ENCODE data around the gene NBL1.
A peak's percentile ranks its signal among the peaks of the same experiment; 100 is the strongest.

Gene NBL1

GRCh38 chr1:19655718-19656080 is 11.6 kb downstream of the NBL1 start:
- CTCF ChIA-PET, result interaction anchor here (0.5 to 0.9 kb wide), 3 partner anchors 282 to 350 kb away, joined by 3 read pairs; no protein-coding TSS in a partner anchor
- Histone ChIP-seq H3K36me3 (ENCODE audit: control insufficient read depth in 2 of 2, insufficient read depth in 1 of 2, low read length in 2 of 2) (no peaks in the 10 kb centered on the region), H3K9me3 (ENCODE audit: control insufficient read depth, insufficient read depth, low read depth, low read length) (no peaks in the 10 kb centered on the region), H3K4me3 (ENCODE audit: low read depth, low read length) (no peak overlapping the region), H3K4me1 (ENCODE audit: control insufficient read depth, insufficient read depth, low read length) (no peaks in the 10 kb centered on the region), H3K27ac (ENCODE audit: extremely low read depth, low read depth, low read length) (no peak overlapping the region)
- TF ChIP-seq ZNF623 (tag by site-specific recombination; IDR thresholded peaks at IDR 0.05), result peak; percentile 91
- TF ChIP-seq ZNF768 (tag by site-specific recombination; IDR thresholded peaks at IDR 0.05), result no peak
- TF ChIP-seq ZNF624 (tag by site-specific recombination; IDR thresholded peaks at IDR 0.05), result no peak
- POLR2A ChIA-PET, result interaction anchor here (1.0 kb wide), 1 partner anchor 394 kb away, joined by 3 read pairs; no protein-coding TSS in a partner anchor

- Histone ChIP-seq H3K9me3 (ENCODE audit: control insufficient read depth, insufficient read depth, low read depth, low read length) (no peaks in the 10 kb centered on the region), H3K27ac (ENCODE audit: extremely low read depth, low read depth, low read length) (no peak overlapping the region), H3K4me3 (ENCODE audit: low read depth, low read length) (no peak overlapping the region), H3K36me3 (ENCODE audit: control insufficient read depth in 2 of 2, insufficient read depth in 1 of 2, low read length in 2 of 2) (no peaks in the 10 kb centered on the region), H3K4me1 (ENCODE audit: control insufficient read depth, insufficient read depth, low read length) (no peaks in the 10 kb centered on the region)
- POLR2A ChIA-PET, result interaction anchor here (1.0 kb wide), 1 partner anchor 395 kb away, joined by 3 read pairs; no protein-coding TSS in a partner anchor
- no peak for TF ChIP-seq ZNF335 (tag by site-specific recombination; conservative IDR thresholded peaks at IDR 0.05)
- no peak for TF ChIP-seq REST (tag by site-specific recombination; IDR thresholded peaks at IDR 0.05)
- TF ChIP-seq ZBTB10 (tag by site-specific recombination; IDR thresholded peaks at IDR 0.05), result no peak
- no peak for TF ChIP-seq ZNF658 (tag by site-specific recombination; IDR thresholded peaks at IDR 0.05)
- CTCF ChIA-PET, result interaction anchor here (0.5 to 0.9 kb wide), 3 partner anchors 282 to 351 kb away, joined by 3 read pairs; no protein-coding TSS in a partner anchor
Observed at GRCh38 chr1:19656134-19656779, 12.1 kb downstream of the NBL1 start.

- Histone ChIP-seq H3K4me1 (ENCODE audit: control insufficient read depth, insufficient read depth, low read length) (no peaks in the 10 kb centered on the region), H3K36me3 (ENCODE audit: control insufficient read depth in 2 of 2, insufficient read depth in 1 of 2, low read length in 2 of 2) (no peaks in the 10 kb centered on the region), H3K4me3 (ENCODE audit: low read depth, low read length) (no peak overlapping the region), H3K27ac (ENCODE audit: extremely low read depth, low read depth, low read length) (no peak overlapping the region), H3K9me3 (ENCODE audit: control insufficient read depth, insufficient read depth, low read depth, low read length) (no peaks in the 10 kb centered on the region)
- POLR2A ChIA-PET, result interaction anchor here (0.7 to 1.0 kb wide), 2 partner anchors 251 to 396 kb away, joined by 3 to 4 read pairs; no protein-coding TSS in a partner anchor
- CTCF ChIA-PET, result interaction anchor here (0.7 kb wide), 1 partner anchor 66 kb away, joined by 3 read pairs; no protein-coding TSS in a partner anchor
- TF ChIP-seq ZNF335 (tag by site-specific recombination; conservative IDR thresholded peaks at IDR 0.05), result no peak
- no peak for TF ChIP-seq ZNF777 (tag by site-specific recombination; IDR thresholded peaks at IDR 0.05; ENCODE audit: borderline replicate concordance)
- no peak for TF ChIP-seq ZNF549 (tag by site-specific recombination; IDR thresholded peaks at IDR 0.05)
- no peak for TF ChIP-seq MZF1 (tag by site-specific recombination; IDR thresholded peaks at IDR 0.05; ENCODE audit: borderline replicate concordance)
- no peak for TF ChIP-seq ZNF266 (tag by site-specific recombination; IDR thresholded peaks at IDR 0.05; ENCODE audit: low read depth)
- TF ChIP-seq REST (tag by site-specific recombination; IDR thresholded peaks at IDR 0.05), result no peak
- no peak for TF ChIP-seq ZFP41 (tag by site-specific recombination; IDR thresholded peaks at IDR 0.05; ENCODE audit: borderline replicate concordance)
- no peak for TF ChIP-seq EGR2 (tag by site-specific recombination; IDR thresholded peaks at IDR 0.05; ENCODE audit: low read depth)
Observed at GRCh38 chr1:19656780-19657466, 12.8 kb downstream of the NBL1 start.

Data from HEK293 (cell line).